GM12891 (cell line): Measurements from ENCODE around the gene PRR4.

Source experiments
- POLR2A ChIP-seq: IDR thresholded peaks from 2 replicates; pipeline ENCODE4 v1.6.1; 2011; ENCODE audit warnings: low read depth, low read length, control low read depth
- POLR2AphosphoS5 ChIP-seq: IDR thresholded peaks from 2 replicates; pipeline ENCODE4 v1.6.1; 2011; ENCODE audit warnings: low read depth, low read length, control low read depth
- TAF1 ChIP-seq: IDR thresholded peaks from 2 replicates; pipeline ENCODE4 v1.6.1; 2011; ENCODE audit warnings: low read depth, low read length, control low read depth

GRCh38 chr12:10889226-10889625 is 40.0 kb upstream of the PRR4 start:
- TF ChIP-seq POLR2A (no peak), POLR2AphosphoS5 (no peak), TAF1 (no peak)
